Naive B cell (primary cell): ENCODE results near the gene LUZP1. TPM values are rescaled to one million over a fixed set of nuclear protein-coding genes. Genes with fewer than 3 reads are reported as not detected.
A peak's percentile ranks its signal among the peaks of the same experiment; 100 is the strongest.

ENCODE experiments used
- ATAC-seq, 2 donors: fragments of 150-1000 bp; cut with Tn5 transposase; 2 replicates each; pipeline ENCODE4 v1.10.0; 2021; ENCODE audit warnings: low read depth in 2 of 2, mild to moderate bottlenecking in 2 of 2, moderate library complexity in 2 of 2
- DNase-seq: peaks from one replicate; pipeline ENCODE4 v3.0.0; 2022
- H3K27ac Mint-ChIP-seq, 6 donors: one replicate each; pipeline ENCODE4 v1.8.0; 2020 to 2022; ENCODE audit warnings: mild to moderate bottlenecking in 6 of 6, mixed read lengths in 6 of 6, moderate library complexity in 5 of 6, inconsistent platforms in 2 of 6
- H3K27me3 Mint-ChIP-seq, 3 donors: one replicate each; pipeline ENCODE4 v1.8.0; 2021 to 2022; ENCODE audit warnings: mixed read lengths in 3 of 3, mild to moderate bottlenecking in 1 of 3
- H3K36me3 Mint-ChIP-seq, 2 donors: one replicate each; pipeline ENCODE4 v1.8.0; 2020 to 2022; ENCODE audit warnings: mixed read lengths in 2 of 2, inconsistent platforms in 1 of 2, mild to moderate bottlenecking in 1 of 2
- H3K4me1 Mint-ChIP-seq, 3 donors: one replicate each; pipeline ENCODE4 v1.8.0; 2020 to 2022; ENCODE audit warnings: mixed read lengths in 3 of 3, inconsistent platforms in 1 of 3, mild to moderate bottlenecking in 1 of 3, moderate library complexity in 1 of 3
- H3K4me3 Mint-ChIP-seq, 8 donors: one replicate each; pipeline ENCODE4 v1.8.0; 2020 to 2022; ENCODE audit warnings: mild to moderate bottlenecking in 8 of 8, mixed read lengths in 8 of 8, moderate library complexity in 8 of 8, inconsistent platforms in 2 of 8
- H3K9me3 Mint-ChIP-seq, 7 donors: one replicate each; pipeline ENCODE4 v1.8.0; 2020 to 2022; ENCODE audit warnings: mixed read lengths in 7 of 7, mild to moderate bottlenecking in 5 of 7, inconsistent platforms in 2 of 7, moderate library complexity in 1 of 7
- polyA plus RNA-seq, 6 donors: library from polyadenylated mRNA; unstranded; fragments of 300-500 nt; fragmentation: Illumina TruSeq; gene quantifications; one replicate each; pipeline ENCODE4 v1.2.3, GENCODE V29; 2021; ENCODE audit warnings: low read depth in 6 of 6

Gene LUZP1
- polyA plus RNA-seq, 6 donors from 2014 or later = 1.3 to 14.1 (median 7.0) TPM

- Mint-ChIP-seq H3K36me3 (no peaks in the 10 kb centered on the region), H3K9me3 (peaks cover 0 to 1% (median 0%) of the 10 kb centered on the region in 7 donors), H3K4me1 (peaks cover 22 to 46% (median 39%) of the 10 kb centered on the region in 3 donors), H3K27me3 (peaks cover 0 to 12% (median 0%) of the 10 kb centered on the region in 3 donors), H3K27ac (no peak overlapping the region), H3K4me3 (peak overlapping the region in 1 of 8 donors; percentile 6)
- no peak for ATAC-seq
- no peak for DNase-seq
Observed at GRCh38 chr1:23179862-23180261, 11.2 kb upstream of the LUZP1 start.

- ATAC-seq (peak; percentile 10), DNase-seq (peak; percentile 7)
- peak overlapping the region in 1 of 6 donors; percentile 87 for H3K27ac Mint-ChIP-seq
- H3K27me3 Mint-ChIP-seq = peaks cover 0 to 12% (median 0%) of the 10 kb centered on the region in 3 donors
- H3K9me3 Mint-ChIP-seq = peaks cover 0 to 3% (median 0%) of the 10 kb centered on the region in 7 donors
- H3K36me3 Mint-ChIP-seq = no peaks in the 10 kb centered on the region
- H3K4me1 Mint-ChIP-seq = peaks cover 28 to 43% (median 39%) of the 10 kb centered on the region in 3 donors
- peak overlapping the region in 7 of 8 donors; percentile 58 to 90 (median 83) for H3K4me3 Mint-ChIP-seq
Observed at GRCh38 chr1:23178950-23179349, 10.3 kb upstream of the LUZP1 start.

DNA sequence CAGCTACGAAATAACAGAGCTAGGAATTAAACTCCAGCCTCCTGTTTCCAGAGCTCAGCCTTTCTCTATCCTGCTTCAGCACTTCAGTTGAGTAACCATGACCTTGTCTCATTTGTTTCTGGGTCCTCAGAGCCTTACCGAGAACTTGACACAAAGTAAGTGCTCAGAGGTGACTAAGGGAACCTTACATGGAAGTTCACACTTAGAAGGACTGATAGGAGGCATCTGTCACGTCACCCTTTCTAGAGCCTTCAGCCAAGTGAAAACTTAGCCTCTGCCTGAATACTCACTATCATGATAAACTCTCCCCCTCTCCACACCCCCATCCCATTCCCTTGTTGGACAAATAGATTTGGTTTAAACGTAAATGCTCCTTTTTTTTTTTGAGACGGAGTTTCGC lies 9.8 kb upstream of the LUZP1 start:
- ATAC-seq (no peak), DNase-seq (no peak)
- Mint-ChIP-seq H3K27me3 (peaks cover 0 to 9% (median 0%) of the 10 kb centered on the region in 3 donors), H3K9me3 (peaks cover 0 to 3% (median 0%) of the 10 kb centered on the region in 7 donors), H3K4me3 (peak overlapping the region; percentile 80 to 94 (median 84)), H3K27ac (peak overlapping the region in 1 of 6 donors; percentile 87), H3K4me1 (peaks cover 28 to 43% (median 39%) of the 10 kb centered on the region in 3 donors), H3K36me3 (no peaks in the 10 kb centered on the region)

DNA sequence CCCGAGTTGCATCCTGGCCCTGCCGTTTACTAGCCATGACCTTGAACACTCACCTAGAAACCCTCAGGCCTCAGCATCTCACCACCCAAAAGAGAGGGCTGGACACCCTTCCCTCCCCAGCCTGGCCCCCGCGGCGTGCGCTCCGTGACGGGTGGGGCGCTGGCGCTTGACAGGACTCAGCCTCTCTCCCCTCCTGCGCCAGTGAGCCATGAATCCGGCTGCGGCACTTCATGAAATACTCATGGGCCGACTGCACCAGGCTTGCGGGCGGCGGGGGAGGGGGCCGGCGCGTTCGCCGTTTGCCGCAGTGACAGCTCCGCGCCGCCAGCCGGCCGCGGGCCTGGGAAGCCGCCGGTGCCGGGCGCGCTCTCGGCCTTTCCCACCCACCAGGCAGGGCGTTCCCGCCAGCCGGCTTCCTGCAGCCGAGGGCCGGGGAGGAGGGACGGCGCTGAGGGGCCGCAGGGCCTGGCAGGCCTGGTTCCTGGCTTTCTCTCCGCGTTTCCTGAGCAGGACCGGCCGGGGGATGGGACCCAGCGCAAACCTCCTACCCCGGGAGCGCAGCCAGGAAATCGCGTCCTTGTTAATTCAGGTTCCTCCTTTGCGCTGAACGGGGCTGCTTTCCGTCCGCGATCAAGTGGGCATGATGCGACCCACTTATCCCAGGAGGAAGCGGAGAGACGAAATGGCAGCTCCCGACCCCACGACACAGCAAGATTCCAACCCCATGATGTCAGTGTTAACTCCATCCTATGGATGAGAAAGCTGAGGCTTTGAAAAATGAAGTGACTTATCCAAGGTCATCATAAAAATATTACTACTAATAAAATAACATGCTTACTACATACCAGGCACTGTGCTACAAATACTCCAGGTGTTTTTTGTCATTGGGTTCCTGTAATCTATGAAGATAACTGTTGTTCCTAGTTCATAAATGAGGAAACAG lies 9.1 kb upstream of the LUZP1 start:
- Mint-ChIP-seq H3K27ac (peak overlapping the region; percentile 73 to 92 (median 90)), H3K9me3 (peaks cover 0 to 3% (median 0%) of the 10 kb centered on the region in 7 donors)

GRCh38 chr1:23177031-23177430 lies 8.4 kb upstream of the LUZP1 start:
- no peaks in the 10 kb centered on the region for H3K27me3 Mint-ChIP-seq

More for the DNA sequence above, 9.1 kb upstream of the LUZP1 start:
- DNase-seq = peak; percentile 79
- H3K4me1 Mint-ChIP-seq = peaks cover 28 to 43% (median 39%) of the 10 kb centered on the region in 3 donors
- peaks cover 0 to 2% (median 0%) of the 10 kb centered on the region in 3 donors for H3K27me3 Mint-ChIP-seq
- H3K36me3 Mint-ChIP-seq = no peaks in the 10 kb centered on the region
- peak; percentile 97 to 98 for ATAC-seq
- peak overlapping the region; percentile 80 to 94 (median 84) for H3K4me3 Mint-ChIP-seq

DNA sequence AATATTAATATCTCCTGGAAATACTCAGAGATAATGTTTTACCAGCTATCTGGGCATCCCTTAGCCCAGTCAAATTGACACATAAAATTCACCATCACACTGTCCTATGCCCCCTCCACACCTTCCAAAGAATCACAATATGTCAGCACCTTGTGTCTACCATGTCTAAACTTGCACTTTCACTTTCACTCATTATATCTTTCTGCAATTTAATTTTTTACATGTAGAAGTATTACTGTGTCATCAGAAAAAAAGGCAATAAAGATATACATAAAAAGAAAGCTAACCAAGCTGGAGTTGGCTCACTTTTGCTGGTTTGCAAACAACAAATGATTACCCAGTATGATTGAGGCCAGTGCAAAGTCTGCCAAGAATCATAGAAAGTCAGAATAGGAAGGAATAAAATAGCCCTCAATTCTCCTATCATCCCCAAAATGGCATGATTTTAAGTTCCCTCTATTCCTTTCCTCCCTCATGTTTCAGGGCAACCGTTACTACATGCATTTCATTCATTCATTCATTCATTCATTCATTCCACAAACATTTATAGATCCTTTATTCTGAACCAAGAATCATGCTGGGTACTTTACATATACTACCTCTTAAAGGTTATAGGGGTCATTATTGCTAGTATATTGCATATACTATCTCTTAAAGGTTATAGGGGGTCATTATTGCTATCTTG lies 5.9 kb upstream of the LUZP1 start:
- Mint-ChIP-seq H3K36me3 (no peaks in the 10 kb centered on the region), H3K27ac (peak overlapping the region in 1 of 6 donors; percentile 24)

More at GRCh38 chr1:23177031-23177430, 8.4 kb upstream of the LUZP1 start:
- H3K9me3 Mint-ChIP-seq = peaks cover 0 to 3% (median 0%) of the 10 kb centered on the region in 7 donors
- peaks cover 28 to 43% (median 39%) of the 10 kb centered on the region in 3 donors for H3K4me1 Mint-ChIP-seq
- no peak for ATAC-seq
- peak overlapping the region in 5 of 6 donors; percentile 73 to 92 (median 91) for H3K27ac Mint-ChIP-seq
- no peak for DNase-seq
- H3K36me3 Mint-ChIP-seq = no peaks in the 10 kb centered on the region
- peak overlapping the region; percentile 80 to 89 (median 84) for H3K4me3 Mint-ChIP-seq

GRCh38 chr1:23171181-23171755 lies 2.6 kb upstream of the LUZP1 start:
- peaks cover 0 to 5% of the 10 kb centered on the region in 2 donors for H3K36me3 Mint-ChIP-seq
- H3K4me3 Mint-ChIP-seq = no peak overlapping the region
- peaks cover 0 to 3% (median 0%) of the 10 kb centered on the region in 7 donors for H3K9me3 Mint-ChIP-seq
- no peak for DNase-seq
- H3K27ac Mint-ChIP-seq = no peak overlapping the region
- ATAC-seq = no peak
- H3K27me3 Mint-ChIP-seq = no peaks in the 10 kb centered on the region
- peaks cover 26 to 39% (median 38%) of the 10 kb centered on the region in 3 donors for H3K4me1 Mint-ChIP-seq

More for the DNA sequence above, 5.9 kb upstream of the LUZP1 start:
- peaks cover 0 to 3% (median 0%) of the 10 kb centered on the region in 7 donors for H3K9me3 Mint-ChIP-seq
- no peak for ATAC-seq
- peaks cover 33 to 49% (median 45%) of the 10 kb centered on the region in 3 donors for H3K4me1 Mint-ChIP-seq
- DNase-seq = no peak
- no peak overlapping the region for H3K4me3 Mint-ChIP-seq
- no peaks in the 10 kb centered on the region for H3K27me3 Mint-ChIP-seq

GRCh38 chr1:23169727-23170335 lies 1.2 kb upstream of the LUZP1 start:
- Mint-ChIP-seq H3K4me1 (peaks cover 24 to 31% (median 27%) of the 10 kb centered on the region in 3 donors), H3K36me3 (peaks cover 0 to 5% of the 10 kb centered on the region in 2 donors), H3K4me3 (peak overlapping the region; percentile 91 to 99 (median 96)), H3K9me3 (peaks cover 0 to 3% (median 0%) of the 10 kb centered on the region in 7 donors), H3K27ac (peak overlapping the region; percentile 80 to 94 (median 91)), H3K27me3 (no peaks in the 10 kb centered on the region)
- ATAC-seq (peak; percentile 79 to 83), DNase-seq (peak; percentile 61)

DNA sequence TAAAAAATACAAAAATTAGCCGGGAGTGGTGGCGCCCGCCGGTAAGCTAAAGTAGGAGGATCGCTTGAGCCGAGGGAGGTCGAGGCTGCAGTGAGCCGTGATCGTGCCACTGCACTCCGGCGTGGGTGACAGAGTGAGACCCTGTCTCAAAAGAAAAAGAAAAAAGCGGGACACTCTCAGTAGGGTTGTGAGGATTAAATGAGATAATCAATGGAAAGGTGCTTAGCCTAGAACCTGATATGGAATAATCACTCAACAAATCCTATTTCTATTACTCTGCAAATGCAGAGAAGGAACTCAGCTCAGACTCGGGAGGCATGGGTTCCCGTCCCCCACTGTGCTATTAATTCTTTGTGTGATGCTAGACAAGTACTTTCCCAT lies 529 bp upstream of the LUZP1 start:
- ATAC-seq (no peak), DNase-seq (peak; percentile 2)
- Mint-ChIP-seq H3K4me3 (peak overlapping the region; percentile 91 to 99 (median 96)), H3K36me3 (peaks cover 0 to 5% of the 10 kb centered on the region in 2 donors), H3K27ac (peak overlapping the region; percentile 80 to 94 (median 91)), H3K27me3 (no peaks in the 10 kb centered on the region), H3K9me3 (peaks cover 0 to under 1% (median 0%) of the 10 kb centered on the region in 7 donors), H3K4me1 (peaks cover 18 to 26% (median 26%) of the 10 kb centered on the region in 3 donors)

DNA sequence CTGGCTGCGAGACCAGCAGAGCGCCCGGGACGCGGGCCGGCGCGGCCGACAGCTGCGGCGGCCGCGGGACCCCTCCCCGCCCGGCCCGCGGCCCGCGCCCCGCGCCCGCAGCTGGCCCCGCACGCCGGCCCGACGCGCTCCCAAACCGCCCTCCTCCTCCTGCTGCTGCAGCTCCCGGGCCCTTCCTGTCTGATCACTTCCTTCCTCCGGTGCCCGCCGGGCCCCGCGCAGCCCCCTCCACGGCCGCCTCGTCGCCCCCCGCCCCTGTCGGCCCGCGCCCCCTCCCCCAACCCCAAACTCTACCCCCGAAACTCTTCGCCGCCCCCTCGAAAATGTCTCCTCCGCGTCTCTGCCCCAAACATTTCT lies 594 bp downstream of the LUZP1 start:
- DNase-seq (no peak), ATAC-seq (peak; percentile 17 to 18)
- no peaks in the 10 kb centered on the region for H3K9me3 Mint-ChIP-seq
- H3K4me1 Mint-ChIP-seq = peaks cover 18 to 26% (median 26%) of the 10 kb centered on the region in 3 donors
- peak overlapping the region; percentile 91 to 99 (median 96) for H3K4me3 Mint-ChIP-seq
- H3K27me3 Mint-ChIP-seq = no peaks in the 10 kb centered on the region
- H3K27ac Mint-ChIP-seq = peak overlapping the region in 4 of 6 donors; percentile 80 to 96 (median 92)
- peaks cover 0 to 5% of the 10 kb centered on the region in 2 donors for H3K36me3 Mint-ChIP-seq

GRCh38 chr1:23167353-23168078 lies 1.1 kb downstream of the LUZP1 start:
- Mint-ChIP-seq H3K4me3 (peak overlapping the region; percentile 82 to 99 (median 92)), H3K27me3 (no peaks in the 10 kb centered on the region), H3K4me1 (peaks cover 18 to 26% (median 26%) of the 10 kb centered on the region in 3 donors), H3K36me3 (peaks cover 0 to 5% of the 10 kb centered on the region in 2 donors), H3K27ac (peak overlapping the region in 4 of 6 donors; percentile 16 to 74 (median 38)), H3K9me3 (no peaks in the 10 kb centered on the region)
- DNase-seq = peak; percentile 18
- ATAC-seq = peak; percentile 6 to 12

- DNase-seq (no peak), ATAC-seq (no peak)
- Mint-ChIP-seq H3K4me3 (peak overlapping the region; percentile 65 to 99 (median 90)), H3K27ac (peak overlapping the region in 3 of 6 donors; percentile 24 to 74 (median 53)), H3K4me1 (peaks cover 18 to 26% (median 26%) of the 10 kb centered on the region in 3 donors), H3K36me3 (peaks cover 0 to 5% of the 10 kb centered on the region in 2 donors), H3K27me3 (no peaks in the 10 kb centered on the region), H3K9me3 (no peaks in the 10 kb centered on the region)
Observed at GRCh38 chr1:23166854-23167253, 1.8 kb downstream of the LUZP1 start.
